HUES6 (cell line): ENCODE results near the gene RASAL2.

Experiments used
- H3K27ac ChIP-seq: 2 replicates; pipeline ENCODE4 v1.7.0; 2013; ENCODE audit warnings: low read depth, mild to moderate bottlenecking, low read length, inconsistent platforms
- H3K27me3 ChIP-seq: 2 replicates; pipeline ENCODE4 v1.6.1; 2013; ENCODE audit warnings: low read length; ENCODE audit not compliant: control insufficient read depth, insufficient read depth
- H3K36me3 ChIP-seq: 2 replicates; pipeline ENCODE4 v1.6.1; 2013; ENCODE audit warnings: low read length; ENCODE audit not compliant: control insufficient read depth, insufficient read depth
- H3K4me1 ChIP-seq: 2 replicates; pipeline ENCODE4 v1.6.1; 2013; ENCODE audit warnings: low read length; ENCODE audit not compliant: control insufficient read depth, insufficient read depth
- H3K4me3 ChIP-seq: 2 replicates; pipeline ENCODE4 v1.5.1; 2013; ENCODE audit warnings: low read depth, low read length
- H3K9ac ChIP-seq: one replicate; pipeline ENCODE4 v1.6.1; 2013; ENCODE audit warnings: mild to moderate bottlenecking, low read length
- H3K9me3 ChIP-seq: 2 replicates; pipeline ENCODE4 v1.6.1; 2013; ENCODE audit warnings: low read depth, low read length; ENCODE audit not compliant: control insufficient read depth, insufficient read depth

RASAL2 gene

GRCh38 chr1:178057141-178057765, 36.7 kb upstream of the RASAL2 start:
- Histone ChIP-seq H3K9ac (no peak overlapping the region), H3K9me3 (no peaks in the 10 kb centered on the region), H3K27me3 (no peaks in the 10 kb centered on the region), H3K27ac (no peak overlapping the region), H3K4me3 (no peak overlapping the region), H3K4me1 (peaks cover 56% of the 10 kb centered on the region), H3K36me3 (no peaks in the 10 kb centered on the region)

DNA sequence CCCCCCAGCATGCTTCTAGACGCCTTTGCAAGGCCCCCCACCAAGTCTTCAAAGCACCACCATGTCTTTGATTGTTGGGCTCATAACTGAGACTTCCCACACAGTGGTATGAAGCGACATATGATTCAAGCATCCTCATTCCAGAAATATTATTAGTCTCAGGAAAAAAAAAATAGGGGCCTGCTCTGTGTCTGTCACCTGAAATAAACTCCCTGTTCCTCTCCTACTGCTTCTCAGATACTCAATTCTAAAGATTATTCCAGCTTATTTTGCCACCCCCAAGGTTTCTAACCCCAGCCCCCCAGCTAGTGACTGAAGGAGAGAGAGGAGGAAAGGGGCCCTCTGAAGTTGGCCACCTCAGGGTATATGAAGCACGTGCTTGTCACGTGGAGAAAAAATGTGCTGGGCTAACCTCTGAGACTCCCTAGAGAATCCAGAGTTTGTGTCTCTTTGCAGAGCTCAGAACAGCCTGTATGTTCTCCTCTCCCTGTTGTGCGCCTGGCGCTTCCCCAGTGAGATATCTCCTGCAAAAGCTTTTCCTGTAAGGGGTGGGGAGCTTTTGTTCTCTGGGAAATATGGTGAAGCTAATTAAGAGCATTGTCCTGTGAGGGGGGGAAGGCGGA, 35.9 kb upstream of the RASAL2 start:
- Histone ChIP-seq H3K27ac (no peak overlapping the region), H3K27me3 (no peaks in the 10 kb centered on the region), H3K9ac (peak overlapping the region; percentile 5), H3K4me1 (peaks cover 49% of the 10 kb centered on the region), H3K36me3 (no peaks in the 10 kb centered on the region), H3K9me3 (no peaks in the 10 kb centered on the region), H3K4me3 (no peak overlapping the region)

DNA sequence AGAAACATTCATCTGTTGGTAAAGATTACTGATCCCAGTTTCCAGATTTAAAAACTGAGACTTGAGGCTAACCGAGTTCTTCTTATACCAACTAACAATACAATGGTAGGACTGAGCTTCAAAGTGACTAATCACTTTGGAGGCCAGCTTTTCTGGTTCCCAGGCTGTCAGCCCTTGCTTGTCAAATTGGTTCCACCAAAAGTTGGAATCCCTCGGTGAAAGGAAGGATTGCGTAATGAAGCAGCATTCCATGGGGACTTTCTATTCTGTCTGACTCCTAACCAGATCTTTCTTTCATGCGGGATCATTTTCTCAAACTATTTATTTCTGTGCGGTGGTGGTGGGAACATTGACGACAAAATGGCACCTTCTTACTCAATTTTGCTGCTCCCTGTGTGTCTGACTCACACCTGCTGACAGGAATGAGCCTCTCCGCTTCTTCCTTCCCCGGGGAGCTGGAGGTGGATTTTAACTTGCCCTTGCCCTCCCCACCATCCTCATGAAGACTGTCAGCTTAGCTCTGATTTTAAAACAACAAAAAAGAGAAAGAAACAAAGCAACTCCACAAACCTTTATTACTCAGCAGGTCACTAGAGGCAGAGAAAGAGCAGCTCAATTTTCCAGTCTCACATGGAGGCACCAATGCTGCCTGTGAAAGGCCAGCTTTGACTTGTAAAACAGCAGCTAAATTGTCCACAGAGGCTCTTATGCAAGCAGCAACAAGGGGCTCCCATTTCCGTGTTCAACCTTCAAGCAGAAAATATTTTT, 32.9 kb upstream of the RASAL2 start:
- peak overlapping the region; percentile 15; the same call in 1 of the 2 replicates for H3K27ac ChIP-seq
- no peaks in the 10 kb centered on the region for H3K27me3 ChIP-seq
- peak overlapping the region; percentile 33 for H3K4me3 ChIP-seq
- H3K9me3 ChIP-seq, result no peaks in the 10 kb centered on the region
- H3K4me1 ChIP-seq, result peaks cover 46% of the 10 kb centered on the region
- H3K36me3 ChIP-seq, result no peaks in the 10 kb centered on the region
- H3K9ac ChIP-seq, result no peak overlapping the region

DNA sequence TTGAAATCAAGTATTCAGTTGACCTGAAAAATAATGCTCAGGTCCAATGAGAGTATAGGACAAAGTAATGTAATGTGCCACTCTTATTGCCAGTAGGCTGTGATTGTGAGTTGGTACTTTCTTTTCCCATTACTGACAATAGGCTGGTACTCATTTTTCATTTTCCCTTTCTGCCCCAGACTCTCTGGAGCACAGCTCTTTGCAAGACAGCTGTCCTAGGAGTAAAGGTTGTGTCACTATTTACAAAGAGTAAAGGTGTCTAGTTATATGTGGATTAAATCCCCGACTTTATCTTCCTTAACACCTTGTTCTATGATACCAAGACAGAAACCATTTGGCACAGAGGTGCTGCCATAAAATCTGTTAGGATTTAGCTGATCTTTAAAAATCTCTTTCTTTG, 32.3 kb upstream of the RASAL2 start:
- H3K36me3 ChIP-seq, result no peaks in the 10 kb centered on the region
- H3K9ac ChIP-seq, result no peak overlapping the region
- H3K27ac ChIP-seq, result no peak overlapping the region; the same call in 1 of the 2 replicates
- H3K9me3 ChIP-seq, result no peaks in the 10 kb centered on the region
- H3K4me1 ChIP-seq, result peaks cover 39% of the 10 kb centered on the region
- H3K27me3 ChIP-seq, result no peaks in the 10 kb centered on the region
- no peak overlapping the region for H3K4me3 ChIP-seq

- H3K4me3 ChIP-seq, result no peak overlapping the region
- no peaks in the 10 kb centered on the region for H3K36me3 ChIP-seq
- no peaks in the 10 kb centered on the region for H3K9me3 ChIP-seq
- no peak overlapping the region for H3K27ac ChIP-seq
- H3K27me3 ChIP-seq, result no peaks in the 10 kb centered on the region
- H3K4me1 ChIP-seq, result peaks cover 19% of the 10 kb centered on the region
- H3K9ac ChIP-seq, result no peak overlapping the region
Measured at GRCh38 chr1:178064191-178064821, 29.6 kb upstream of the RASAL2 start.

DNA sequence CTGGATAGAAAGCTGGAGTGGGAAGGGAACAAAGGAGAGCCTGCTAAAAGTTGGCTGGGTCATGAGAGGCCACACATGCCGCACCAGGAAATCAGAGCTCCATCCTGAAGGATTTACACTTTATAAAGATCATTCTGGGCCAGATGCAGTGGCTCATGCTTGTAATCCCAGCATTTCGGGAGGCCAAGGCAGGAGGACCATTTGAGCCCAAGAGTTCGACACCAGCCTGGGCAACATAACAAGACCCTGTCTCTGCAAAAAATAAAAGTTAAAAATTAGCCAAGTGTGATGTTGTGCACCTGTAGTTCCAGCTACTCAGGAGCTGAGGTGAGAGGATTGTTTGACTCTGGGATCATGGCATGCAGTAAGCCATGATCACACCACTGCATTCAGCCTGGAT, 28.7 kb upstream of the RASAL2 start:
- peaks cover 16% of the 10 kb centered on the region for H3K4me1 ChIP-seq
- no peaks in the 10 kb centered on the region for H3K27me3 ChIP-seq
- no peaks in the 10 kb centered on the region for H3K9me3 ChIP-seq
- H3K27ac ChIP-seq, result no peak overlapping the region
- H3K9ac ChIP-seq, result no peak overlapping the region
- no peak overlapping the region for H3K4me3 ChIP-seq
- no peaks in the 10 kb centered on the region for H3K36me3 ChIP-seq

DNA sequence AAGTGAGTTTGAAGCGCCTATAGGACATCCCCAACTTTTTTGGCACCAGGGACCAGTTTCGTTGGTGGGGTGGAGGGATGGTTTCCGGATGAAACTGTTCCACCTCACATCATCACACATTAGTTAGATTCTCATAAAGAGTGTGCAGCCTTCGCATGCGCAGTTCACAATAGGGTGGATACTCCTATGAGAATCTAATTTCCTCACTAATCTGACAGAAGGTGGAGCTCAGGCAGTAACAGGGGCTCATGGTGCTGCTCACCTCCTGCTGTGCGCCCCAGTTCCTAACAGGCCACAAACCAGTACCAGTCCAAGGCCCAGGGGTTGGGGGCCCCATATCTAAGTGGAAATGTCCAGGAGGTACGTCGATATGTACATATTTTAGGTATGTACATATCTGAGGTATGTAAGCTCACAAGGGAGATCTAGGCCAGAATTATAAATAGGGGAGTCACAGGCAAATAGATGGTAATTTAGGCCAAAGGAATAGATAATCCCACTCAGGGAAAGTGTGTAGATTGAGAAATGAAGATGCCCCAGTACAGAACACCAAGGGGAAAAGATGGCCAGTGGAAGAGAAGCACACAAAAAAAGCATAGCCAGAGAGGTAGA, 27.5 kb upstream of the RASAL2 start:
- no peak overlapping the region for H3K4me3 ChIP-seq
- H3K9ac ChIP-seq, result no peak overlapping the region
- H3K9me3 ChIP-seq, result no peaks in the 10 kb centered on the region
- no peak overlapping the region for H3K27ac ChIP-seq
- H3K36me3 ChIP-seq, result no peaks in the 10 kb centered on the region
- peaks cover 4% of the 10 kb centered on the region for H3K4me1 ChIP-seq
- H3K27me3 ChIP-seq, result no peaks in the 10 kb centered on the region

- H3K4me3 ChIP-seq, result no peak overlapping the region
- no peaks in the 10 kb centered on the region; the same call in 1 of the 2 replicates for H3K4me1 ChIP-seq
- H3K27ac ChIP-seq, result no peak overlapping the region
- H3K9ac ChIP-seq, result no peak overlapping the region
- H3K36me3 ChIP-seq, result no peaks in the 10 kb centered on the region
- H3K9me3 ChIP-seq, result no peaks in the 10 kb centered on the region
- no peaks in the 10 kb centered on the region for H3K27me3 ChIP-seq
Measured at GRCh38 chr1:178066908-178067614, 26.8 kb upstream of the RASAL2 start.

DNA sequence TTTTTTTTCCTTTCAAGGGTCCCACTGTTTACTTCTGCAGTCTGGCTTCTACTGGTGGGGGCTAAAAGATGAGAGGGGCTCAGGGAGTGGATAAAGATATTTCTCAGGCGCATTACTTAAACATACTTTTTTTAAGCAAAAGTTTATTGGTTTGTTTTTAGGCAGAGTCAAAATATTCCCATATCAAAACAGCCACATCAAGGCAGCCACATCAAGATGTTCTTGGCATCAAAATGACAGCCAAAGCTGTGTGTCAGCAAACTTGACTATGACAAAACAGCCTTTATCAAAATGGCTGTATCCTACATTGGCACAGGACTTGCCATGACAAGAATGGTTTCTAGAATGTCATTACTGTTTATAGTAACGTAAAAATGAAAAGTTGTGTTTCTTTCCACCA, 22.1 kb upstream of the RASAL2 start:
- Histone ChIP-seq H3K36me3 (no peaks in the 10 kb centered on the region), H3K4me1 (no peaks in the 10 kb centered on the region), H3K4me3 (no peak overlapping the region), H3K27me3 (no peaks in the 10 kb centered on the region), H3K27ac (no peak overlapping the region), H3K9ac (no peak overlapping the region), H3K9me3 (no peaks in the 10 kb centered on the region)

GRCh38 chr1:178072326-178072725, 21.6 kb upstream of the RASAL2 start:
- no peak overlapping the region for H3K9ac ChIP-seq
- H3K9me3 ChIP-seq, result no peaks in the 10 kb centered on the region
- H3K27ac ChIP-seq, result no peak overlapping the region
- no peaks in the 10 kb centered on the region for H3K4me1 ChIP-seq
- H3K27me3 ChIP-seq, result no peaks in the 10 kb centered on the region
- no peaks in the 10 kb centered on the region for H3K36me3 ChIP-seq
- H3K4me3 ChIP-seq, result no peak overlapping the region
